Stomach (tissue), 4 donors: ENCODE measurements around the gene DCAF10.

Experiments used
- POLR2A ChIP-seq, 4 donors: fragments of 450-650 bp; IDR thresholded peaks; one replicate each; pipeline ENCODE4 v1.6.1; 2016; ENCODE audit warnings: antibody characterized with exemption in 4 of 4, control low read depth in 2 of 4, mild to moderate bottlenecking in 1 of 4, moderate library complexity in 1 of 4
- TF ChIP-seq, protein P1 (sequence below), 7 experiments: fragments of 450-650 bp in 4 of 7; fragments of 200-600 bp in 3 of 7; sonication (generic) in 3 of 7; IDR thresholded peaks; one replicate each; pipeline ENCODE4 v1.5.1; 2016 to 2019; ENCODE audit warnings: antibody characterized with exemption in 7 of 7, control low read depth in 2 of 7, mild to moderate bottlenecking in 1 of 7

DNA sequence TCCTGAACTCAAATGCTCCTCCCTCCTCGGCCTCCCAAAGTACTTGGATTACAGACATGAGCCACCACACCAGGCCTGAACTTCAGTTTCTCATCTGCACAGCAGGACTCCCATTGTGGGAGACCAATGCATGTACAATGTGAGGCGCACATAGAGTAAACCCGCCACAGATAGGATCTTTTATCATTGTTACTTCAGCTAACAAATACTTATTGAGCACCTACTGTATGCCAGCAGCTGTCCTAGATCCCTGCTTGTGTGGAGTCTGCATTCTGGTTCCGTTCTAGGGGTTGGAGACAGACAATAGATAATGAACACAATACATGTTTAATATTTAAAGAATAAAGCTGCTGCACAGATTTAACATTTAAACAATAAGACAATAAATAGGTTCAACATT lies 109.7 kb downstream of the DCAF10 start:
- TF ChIP-seq, protein P1, sequence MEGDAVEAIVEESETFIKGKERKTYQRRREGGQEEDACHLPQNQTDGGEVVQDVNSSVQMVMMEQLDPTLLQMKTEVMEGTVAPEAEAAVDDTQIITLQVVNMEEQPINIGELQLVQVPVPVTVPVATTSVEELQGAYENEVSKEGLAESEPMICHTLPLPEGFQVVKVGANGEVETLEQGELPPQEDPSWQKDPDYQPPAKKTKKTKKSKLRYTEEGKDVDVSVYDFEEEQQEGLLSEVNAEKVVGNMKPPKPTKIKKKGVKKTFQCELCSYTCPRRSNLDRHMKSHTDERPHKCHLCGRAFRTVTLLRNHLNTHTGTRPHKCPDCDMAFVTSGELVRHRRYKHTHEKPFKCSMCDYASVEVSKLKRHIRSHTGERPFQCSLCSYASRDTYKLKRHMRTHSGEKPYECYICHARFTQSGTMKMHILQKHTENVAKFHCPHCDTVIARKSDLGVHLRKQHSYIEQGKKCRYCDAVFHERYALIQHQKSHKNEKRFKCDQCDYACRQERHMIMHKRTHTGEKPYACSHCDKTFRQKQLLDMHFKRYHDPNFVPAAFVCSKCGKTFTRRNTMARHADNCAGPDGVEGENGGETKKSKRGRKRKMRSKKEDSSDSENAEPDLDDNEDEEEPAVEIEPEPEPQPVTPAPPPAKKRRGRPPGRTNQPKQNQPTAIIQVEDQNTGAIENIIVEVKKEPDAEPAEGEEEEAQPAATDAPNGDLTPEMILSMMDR (IDR thresholded peaks at IDR 0.05), result no peak
- no peak for TF ChIP-seq POLR2A (IDR thresholded peaks at IDR 0.05)
